H9 (cell line): Measurements from ENCODE around the gene RNF212. TPM values are rescaled to one million over a fixed set of nuclear protein-coding genes. Genes with fewer than 3 reads are reported as not detected.

Experiments
- DNase-seq: peaks from one replicate; pipeline ENCODE4 v3.0.0-alpha.2; 2017
- H2AFZ ChIP-seq: one replicate; pipeline ENCODE4 v1.6.1; 2013; ENCODE audit warnings: mild to moderate bottlenecking, low read length, control low read depth, moderate library complexity
- H2AK5ac ChIP-seq: 2 replicates; pipeline ENCODE4 v1.6.1; 2013; ENCODE audit warnings: low read length, control low read depth, mixed read lengths; ENCODE audit not compliant: insufficient read length
- H2BK120ac ChIP-seq: one replicate; pipeline ENCODE4 v1.6.1; 2013; ENCODE audit warnings: low read depth, mild to moderate bottlenecking, low read length, control low read depth, inconsistent platforms; ENCODE audit not compliant: poor library complexity, severe bottlenecking
- H2BK12ac ChIP-seq: 2 replicates; pipeline ENCODE4 v1.6.1; 2013; ENCODE audit warnings: low read length, control low read depth, mixed read lengths, low read depth; ENCODE audit not compliant: insufficient read length
- H2BK15ac ChIP-seq: 2 replicates; pipeline ENCODE4 v1.6.1; 2013; ENCODE audit warnings: low read depth, low read length, control low read depth
- H2BK20ac ChIP-seq: one replicate; pipeline ENCODE4 v1.6.1; 2013; ENCODE audit warnings: low read depth, mild to moderate bottlenecking, low read length, control low read depth, inconsistent platforms; ENCODE audit not compliant: poor library complexity, severe bottlenecking
- H2BK5ac ChIP-seq: 2 replicates; pipeline ENCODE4 v1.6.1; 2013; ENCODE audit warnings: low read length, control low read depth, mixed read lengths; ENCODE audit not compliant: insufficient read length
- H3K14ac ChIP-seq: 2 replicates; pipeline ENCODE4 v1.6.1; 2013; ENCODE audit warnings: low read length, control low read depth; ENCODE audit not compliant: insufficient read depth
- H3K18ac ChIP-seq: 2 replicates; pipeline ENCODE4 v1.6.1; 2013; ENCODE audit warnings: low read depth, mild to moderate bottlenecking, mixed read lengths, low read length, control low read depth; ENCODE audit not compliant: insufficient read length
- H3K23ac ChIP-seq: 2 replicates; pipeline ENCODE4 v1.6.1; 2013; ENCODE audit warnings: low read length, control low read depth, mixed read lengths, low read depth; ENCODE audit not compliant: insufficient read length
- H3K23me2 ChIP-seq: 2 replicates; pipeline ENCODE4 v1.6.1; 2013; ENCODE audit warnings: low read depth, mild to moderate bottlenecking, mixed read lengths, low read length, control low read depth; ENCODE audit not compliant: insufficient read length, poor library complexity, severe bottlenecking
- H3K27ac ChIP-seq: 2 replicates; pipeline ENCODE4 v1.5.1; 2013; ENCODE audit warnings: low read length, control low read depth, mixed read lengths, low read depth; ENCODE audit not compliant: insufficient read length
- H3K27me3 ChIP-seq: 2 replicates; pipeline ENCODE4 v1.6.1; 2013; ENCODE audit warnings: low read length, control low read depth, inconsistent platforms; ENCODE audit not compliant: insufficient read depth
- H3K4ac ChIP-seq: 2 replicates; pipeline ENCODE4 v1.6.1; 2013; ENCODE audit warnings: low read depth, mild to moderate bottlenecking, control low read depth, inconsistent platforms, low read length, moderate library complexity
- H3K4me1 ChIP-seq: 2 replicates; pipeline ENCODE4 v1.6.1; 2013; ENCODE audit warnings: low read length, control low read depth, inconsistent platforms; ENCODE audit not compliant: insufficient read depth
- H3K4me2 ChIP-seq: 2 replicates; pipeline ENCODE4 v1.6.1; 2013; ENCODE audit warnings: low read length, control low read depth, mixed read lengths; ENCODE audit not compliant: insufficient read length, insufficient read depth
- H3K56ac ChIP-seq: 2 replicates; pipeline ENCODE4 v1.6.1; 2013; ENCODE audit warnings: low read depth, mild to moderate bottlenecking, mixed read lengths, low read length, control low read depth; ENCODE audit not compliant: insufficient read length
- H3K79me1 ChIP-seq: 2 replicates; pipeline ENCODE4 v1.6.1; 2013; ENCODE audit warnings: low read depth, mild to moderate bottlenecking, moderate library complexity, low read length, control low read depth, inconsistent platforms; ENCODE audit not compliant: insufficient read depth, poor library complexity, severe bottlenecking
- H3K79me2 ChIP-seq: 2 replicates; pipeline ENCODE4 v1.6.1; 2013; ENCODE audit warnings: low read length, control low read depth, inconsistent platforms; ENCODE audit not compliant: insufficient read depth
- H3K9ac ChIP-seq: 2 replicates; pipeline ENCODE4 v1.6.1; 2013; ENCODE audit warnings: low read length, control low read depth, mixed read lengths; ENCODE audit not compliant: insufficient read length; ENCODE audit errors: extremely low read depth
- H3K9me3 ChIP-seq: one replicate; pipeline ENCODE4 v1.6.1; 2013; ENCODE audit warnings: low read depth, low read length, inconsistent platforms; ENCODE audit not compliant: control insufficient read depth
- H3T11ph ChIP-seq: one replicate; pipeline ENCODE4 v1.6.1; 2013; ENCODE audit warnings: mild to moderate bottlenecking, low read length, control low read depth, inconsistent platforms
- H4K20me1 ChIP-seq: one replicate; pipeline ENCODE4 v1.6.1; 2013; ENCODE audit not compliant: control insufficient read depth, insufficient read length, insufficient read depth
- H4K5ac ChIP-seq: 2 replicates; pipeline ENCODE4 v1.6.1; 2013; ENCODE audit warnings: low read depth, mild to moderate bottlenecking, mixed read lengths, low read length, control low read depth; ENCODE audit not compliant: insufficient read length
- H4K8ac ChIP-seq: replicated peaks from 2 replicates; pipeline ENCODE4 v1.6.1; 2013; ENCODE audit warnings: low read length, control low read depth, mixed read lengths, low read depth; ENCODE audit not compliant: insufficient read length
- H4K91ac ChIP-seq: 2 replicates; pipeline ENCODE4 v1.6.1; 2013; ENCODE audit warnings: low read depth, mild to moderate bottlenecking, moderate library complexity, mixed read lengths, low read length, control low read depth; ENCODE audit not compliant: insufficient read length
- H3K27ac Mint-ChIP-seq, 3 experiments: 2 replicates in 2 of 3; 3 replicates in 1 of 3; pipeline ENCODE4 v1.8.0; 2020 to 2021; ENCODE audit warnings: mixed read lengths in 3 of 3, mild to moderate bottlenecking in 1 of 3, moderate library complexity in 1 of 3
- H3K27me3 Mint-ChIP-seq: 2 replicates; pipeline ENCODE4 v1.8.0; 2021; ENCODE audit warnings: low read depth, mild to moderate bottlenecking, moderate library complexity, mixed read lengths
- H3K36me3 Mint-ChIP-seq, 3 experiments: 2 replicates in 2 of 3; 3 replicates in 1 of 3; pipeline ENCODE4 v1.8.0; 2020 to 2021; ENCODE audit warnings: low read depth in 3 of 3, mixed read lengths in 3 of 3; ENCODE audit not compliant: insufficient read depth in 1 of 3
- H3K4me1 Mint-ChIP-seq, 2 experiments: 2 replicates each; pipeline ENCODE4 v1.8.0; 2020; ENCODE audit warnings: mixed read lengths in 2 of 2
- H3K4me3 Mint-ChIP-seq, 2 experiments: 2 replicates in 1 of 2; 3 replicates in 1 of 2; pipeline ENCODE4 v1.8.0; 2020 to 2021; ENCODE audit warnings: mild to moderate bottlenecking in 2 of 2, mixed read lengths in 2 of 2, moderate library complexity in 1 of 2
- H3K9me3 Mint-ChIP-seq, 2 experiments: 2 replicates in 1 of 2; 3 replicates in 1 of 2; pipeline ENCODE4 v1.8.0; 2020; ENCODE audit warnings: mild to moderate bottlenecking in 2 of 2, mixed read lengths in 2 of 2, moderate library complexity in 1 of 2
- CTCF ChIP-seq: fragments of 200-600 bp; sonication (generic); conservative IDR thresholded peaks from 3 replicates; pipeline ENCODE4 v1.8.0; 2021; ENCODE audit warnings: antibody characterized with exemption, mild to moderate bottlenecking
- WGBS: extraction: QIAGEN DNeasy Blood & Tissue Kit; methylation state at CpG from one replicate; pipeline ENCODE4 v1.1.7; 2013; ENCODE audit warnings: missing lambda C conversion rate, low lambda C conversion rate, mixed read lengths; ENCODE audit not compliant: insufficient read length; ENCODE audit errors: extremely low coverage; 5-methylcytosine and 5-hydroxymethylcytosine counted together
- total RNA-seq: library from RNA; stranded (reverse); gene quantifications from 2 replicates; pipeline ENCODE4 v1.2.1, GENCODE V29; 2021

The RNF212 gene
- total RNA-seq, 1 experiment from 2014 or later: 3.0 TPM

GRCh38 chr4:1090465-1091440, 22.6 kb downstream of the RNF212 start:
- peak; percentile 9 for DNase-seq
- Histone ChIP-seq H2BK15ac (no peak overlapping the region), H2BK12ac (no peak overlapping the region), H2AFZ (no peak overlapping the region), H4K91ac (no peak overlapping the region), H3K23ac (no peak overlapping the region), H3K14ac (no peak overlapping the region), H3K23me2 (no peaks in the 10 kb centered on the region), H3K27ac (no peak overlapping the region), H3K79me1 (no peaks in the 10 kb centered on the region), H4K8ac (no peak overlapping the region), H3K4me2 (no peak overlapping the region), H2BK5ac (no peak overlapping the region), H3K4me1 (no peaks in the 10 kb centered on the region), H3K9me3 (no peaks in the 10 kb centered on the region), H3K18ac (no peak overlapping the region), H3K56ac (no peak overlapping the region), H3K79me2 (no peaks in the 10 kb centered on the region), H3T11ph (no peak overlapping the region), H2AK5ac (no peak overlapping the region), H3K4ac (no peak overlapping the region), H3K27me3 (no peaks in the 10 kb centered on the region), H4K5ac (no peak overlapping the region), H2BK120ac (no peak overlapping the region), H4K20me1 (no peaks in the 10 kb centered on the region), H2BK20ac (no peak overlapping the region), H3K9ac (no peak overlapping the region)
- no peak overlapping the region for H3K4me3 Mint-ChIP-seq
- peak overlapping the region in 1 of 3 experiments; percentile 40; a peak in 1 of 7 replicates for H3K27ac Mint-ChIP-seq
- H3K9me3 Mint-ChIP-seq: peaks cover 20 to 23% of the 10 kb centered on the region in 2 experiments
- H3K36me3 Mint-ChIP-seq: peaks cover 0 to 14% (median 7%) of the 10 kb centered on the region in 3 experiments; a peak in 6 of 7 replicates
- WGBS: no CpG with 5 or more reads among the region's 10 CpGs
- peaks cover 18% of the 10 kb centered on the region for H3K27me3 Mint-ChIP-seq
- no peaks in the 10 kb centered on the region for H3K4me1 Mint-ChIP-seq
- TF ChIP-seq CTCF: no peak
